ENCODE results near the gene RBBP8NL. TPM values are rescaled to one million over a fixed set of nuclear protein-coding genes. Genes with fewer than 3 reads are reported as not detected.

RBBP8NL gene
- total RNA-seq, 1 experiment from 2014 or later: not detected

- POLR2A ChIA-PET: no interaction called here
- Mint-ChIP-seq H3K27ac (ENCODE audit: low read depth, unreplicated experiment) (no peak overlapping the region), H3K4me1 (ENCODE audit: insufficient read depth, unreplicated experiment) (no peaks in the 10 kb centered on the region), H3K36me3 (ENCODE audit: insufficient read depth, unreplicated experiment) (no peaks in the 10 kb centered on the region), H3K4me3 (ENCODE audit: unreplicated experiment) (no peak overlapping the region), H3K9me3 (ENCODE audit: unreplicated experiment) (no peaks in the 10 kb centered on the region), H3K27me3 (ENCODE audit: insufficient read depth, unreplicated experiment) (peaks cover 56% of the 10 kb centered on the region)
- intact Hi-C loops (cut with micrococcal nuclease): no loop called here
- no TSS peak for BruUV-seq (replicated peaks)
- TF ChIP-seq CTCF (IDR thresholded peaks at IDR 0.05; ENCODE audit: unreplicated experiment): no peak
- DNase-seq (ENCODE audit: unreplicated experiment): no peak
- CTCF ChIA-PET: interaction anchor here (0.7 kb wide), 1 partner anchor 21 kb away, joined by 5 read pairs; no protein-coding TSS in a partner anchor
These were observed 22.8 kb upstream of the RBBP8NL start for GRCh38 chr20:62449951-62450691.

DNA sequence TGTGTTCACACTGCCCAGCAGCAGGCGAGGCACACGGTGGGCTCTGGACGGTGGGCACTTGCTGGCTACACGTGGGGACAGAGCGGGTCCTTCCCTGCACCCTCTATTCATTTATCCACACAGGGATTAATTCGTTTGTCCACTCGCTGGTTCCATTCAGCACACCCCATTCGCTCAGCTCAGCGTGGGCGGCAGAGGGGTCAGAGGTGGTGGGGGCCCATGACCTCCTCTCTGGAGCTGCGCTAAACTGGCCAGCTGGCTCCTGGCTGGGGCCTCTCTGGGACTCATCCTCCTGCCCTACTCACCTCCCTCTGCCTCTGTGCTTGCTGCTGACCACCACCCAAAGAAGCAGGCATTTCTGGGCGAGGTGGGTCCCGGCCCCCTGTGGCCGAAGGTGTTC, 21.4 kb upstream of the RBBP8NL start:
- no TSS peak for BruUV-seq (replicated peaks)
- no peak for DNase-seq (ENCODE audit: unreplicated experiment)
- Mint-ChIP-seq H3K27ac (ENCODE audit: low read depth, unreplicated experiment) (no peak overlapping the region), H3K36me3 (ENCODE audit: insufficient read depth, unreplicated experiment) (no peaks in the 10 kb centered on the region), H3K9me3 (ENCODE audit: unreplicated experiment) (no peaks in the 10 kb centered on the region), H3K4me1 (ENCODE audit: insufficient read depth, unreplicated experiment) (no peaks in the 10 kb centered on the region), H3K4me3 (ENCODE audit: unreplicated experiment) (no peak overlapping the region), H3K27me3 (ENCODE audit: insufficient read depth, unreplicated experiment) (peaks cover 61% of the 10 kb centered on the region)
- POLR2A ChIA-PET: interaction anchor here (0.8 kb wide), 1 partner anchor 8 kb away, joined by 3 read pairs; no protein-coding TSS in a partner anchor
- intact Hi-C loops (cut with micrococcal nuclease): no loop called here
- CTCF ChIA-PET: no interaction called here
- no peak for TF ChIP-seq CTCF (IDR thresholded peaks at IDR 0.05; ENCODE audit: unreplicated experiment)

DNA sequence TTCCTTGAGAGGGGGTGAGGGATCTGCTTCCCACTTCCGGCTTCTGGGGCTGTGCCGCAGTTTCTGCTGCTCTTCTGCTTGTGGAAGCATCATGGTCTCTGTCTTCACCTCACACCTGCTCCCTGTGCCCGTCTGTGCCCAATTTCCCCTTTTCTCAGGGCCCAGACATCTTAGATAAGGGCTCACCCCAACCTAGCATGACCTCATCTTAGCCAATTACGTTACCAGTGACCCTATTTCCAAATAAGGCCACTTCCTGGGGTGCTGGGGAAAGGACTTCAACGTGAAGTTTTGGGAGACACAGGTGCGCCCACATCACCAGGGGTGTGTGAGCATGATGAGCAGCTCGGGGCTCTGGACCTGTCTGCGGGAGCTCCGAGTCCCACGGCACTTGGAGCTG, 20.7 kb upstream of the RBBP8NL start:
- H3K36me3 Mint-ChIP-seq (ENCODE audit: insufficient read depth, unreplicated experiment): no peaks in the 10 kb centered on the region
- H3K27me3 Mint-ChIP-seq (ENCODE audit: insufficient read depth, unreplicated experiment): peaks cover 67% of the 10 kb centered on the region
- H3K9me3 Mint-ChIP-seq (ENCODE audit: unreplicated experiment): no peaks in the 10 kb centered on the region
- H3K4me3 Mint-ChIP-seq (ENCODE audit: unreplicated experiment): no peak overlapping the region
- intact Hi-C loops (cut with micrococcal nuclease): no loop called here
- no TSS peak for BruUV-seq (replicated peaks)
- H3K27ac Mint-ChIP-seq (ENCODE audit: low read depth, unreplicated experiment): no peak overlapping the region
- no peak for DNase-seq (ENCODE audit: unreplicated experiment)
- TF ChIP-seq CTCF (IDR thresholded peaks at IDR 0.05; ENCODE audit: unreplicated experiment): no peak
- H3K4me1 Mint-ChIP-seq (ENCODE audit: insufficient read depth, unreplicated experiment): no peaks in the 10 kb centered on the region
- POLR2A ChIA-PET: interaction anchor here (0.7 to 1.1 kb wide), 2 partner anchors 45 to 237 kb away, joined by 3 to 4 read pairs; no protein-coding TSS in a partner anchor
- CTCF ChIA-PET: interaction anchor here (0.6 kb wide), 1 partner anchor 58 kb away, joined by 9 read pairs; no protein-coding TSS in a partner anchor

- no peaks in the 10 kb centered on the region for H3K4me1 Mint-ChIP-seq (ENCODE audit: insufficient read depth, unreplicated experiment)
- TF ChIP-seq CTCF (IDR thresholded peaks at IDR 0.05; ENCODE audit: unreplicated experiment): no peak
- H3K27me3 Mint-ChIP-seq (ENCODE audit: insufficient read depth, unreplicated experiment): peaks cover 71% of the 10 kb centered on the region
- POLR2A ChIA-PET: interaction anchor here (0.7 to 1.1 kb wide), 2 partner anchors 45 to 237 kb away, joined by 3 to 4 read pairs; no protein-coding TSS in a partner anchor
- no TSS peak for BruUV-seq (replicated peaks)
- H3K4me3 Mint-ChIP-seq (ENCODE audit: unreplicated experiment): no peak overlapping the region
- H3K36me3 Mint-ChIP-seq (ENCODE audit: insufficient read depth, unreplicated experiment): no peaks in the 10 kb centered on the region
- H3K9me3 Mint-ChIP-seq (ENCODE audit: unreplicated experiment): no peaks in the 10 kb centered on the region
- intact Hi-C loops (cut with micrococcal nuclease): no loop called here
- CTCF ChIA-PET: interaction anchor here (0.7 kb wide), 1 partner anchor 272 kb away, joined by 5 read pairs; no protein-coding TSS in a partner anchor
- DNase-seq (ENCODE audit: unreplicated experiment): no peak
- no peak overlapping the region for H3K27ac Mint-ChIP-seq (ENCODE audit: low read depth, unreplicated experiment)
These were observed 19.8 kb upstream of the RBBP8NL start for GRCh38 chr20:62446888-62447869.
